Keratinocyte (primary cell): ENCODE measurements around the gene NCL. TPM values are rescaled to one million over a fixed set of nuclear protein-coding genes. Genes with fewer than 3 reads are reported as not detected.

Experiments used
- DNase-seq: peaks from one replicate; pipeline ENCODE4 v3.0.0-alpha.2; 2011; ENCODE audit warnings: low read depth, missing footprints, low spot score
- FAIRE-seq: peaks from 2 replicates; lab custom pipeline; 2011; peaks lifted over from hg19 to GRCh38; lab: Jason Lieb, UNC
- H2AFZ ChIP-seq: 2 replicates; pipeline ENCODE4 v1.6.0; 2012; ENCODE audit warnings: low read length, control low read depth, inconsistent platforms; ENCODE audit not compliant: control insufficient read depth
- H3K27ac ChIP-seq: 2 replicates; pipeline ENCODE4 v1.5.1; 2011; ENCODE audit warnings: low read length; ENCODE audit not compliant: control insufficient read depth, insufficient read depth
- H3K27me3 ChIP-seq: 3 replicates; pipeline ENCODE4 v1.6.0; 2011; ENCODE audit warnings: low read length; ENCODE audit not compliant: control insufficient read depth, insufficient read depth; ENCODE audit errors: extremely low read depth
- H3K36me3 ChIP-seq, 2 experiments: 2 replicates in 1 of 2; 3 replicates in 1 of 2; pipeline ENCODE4 v1.5.1; 2011; ENCODE audit warnings: low read length in 2 of 2, mild to moderate bottlenecking in 1 of 2; ENCODE audit not compliant: control insufficient read depth in 2 of 2, insufficient read depth in 2 of 2; ENCODE audit errors: extremely low read depth in 1 of 2
- H3K4me1 ChIP-seq: 3 replicates; pipeline ENCODE4 v1.5.1; 2011; ENCODE audit warnings: low read length; ENCODE audit not compliant: control insufficient read depth, insufficient read depth; ENCODE audit errors: extremely low read depth
- H3K4me2 ChIP-seq: 3 replicates; pipeline ENCODE4 v1.6.0; 2011; ENCODE audit warnings: low read depth, low read length; ENCODE audit not compliant: control insufficient read depth, insufficient read depth; ENCODE audit errors: extremely low read depth
- H3K4me3 ChIP-seq, 3 experiments: fragments of 200-600 bp in 1 of 3; sonication (generic) in 1 of 3; 2 replicates in 2 of 3; 3 replicates in 1 of 3; pipeline ENCODE4 v1.5.1; 2011 to 2016; ENCODE audit warnings: low read length in 3 of 3, mild to moderate bottlenecking in 3 of 3, control low read depth in 2 of 3, inconsistent platforms in 1 of 3, low read depth in 1 of 3, mixed read lengths in 1 of 3, mixed run types in 1 of 3, moderate library complexity in 1 of 3; ENCODE audit not compliant: control insufficient read depth in 2 of 3, insufficient read depth in 2 of 3; ENCODE audit errors: extremely low read depth in 1 of 3
- H3K79me2 ChIP-seq: 2 replicates; pipeline ENCODE4 v1.6.0; 2012; ENCODE audit warnings: low read length; ENCODE audit not compliant: control insufficient read depth, insufficient read depth
- H3K9ac ChIP-seq: 3 replicates; pipeline ENCODE4 v1.6.0; 2011; ENCODE audit warnings: low read length; ENCODE audit not compliant: control insufficient read depth, insufficient read depth; ENCODE audit errors: extremely low read depth
- H3K9me1 ChIP-seq: 3 replicates; pipeline ENCODE4 v1.6.0; 2011; ENCODE audit warnings: low read length; ENCODE audit not compliant: control insufficient read depth, insufficient read depth; ENCODE audit errors: extremely low read depth
- H3K9me3 ChIP-seq: 2 replicates; pipeline ENCODE4 v1.5.1; 2012; ENCODE audit warnings: low read depth, low read length; ENCODE audit not compliant: control insufficient read depth
- H4K20me1 ChIP-seq: 3 replicates; pipeline ENCODE4 v1.6.0; 2011; ENCODE audit warnings: low read length; ENCODE audit not compliant: control insufficient read depth, insufficient read depth; ENCODE audit errors: extremely low read depth
- EZH2 ChIP-seq: IDR thresholded peaks from one replicate; pipeline ENCODE4 v1.6.1; 2012; ENCODE audit warnings: inconsistent platforms, mild to moderate bottlenecking, low read length, moderate library complexity
- dilution Hi-C: fragments of 300-500 bp; cut with MboI; formaldehyde crosslinking; loops from one replicate; pipeline ENCODE4 v1.7.0; 2020; ENCODE audit warnings: low sequenced_read_pairs; ENCODE audit not compliant: extremely low pct_ligation_motif_present
- polyA plus RNA-seq, 5 experiments: library from polyadenylated mRNA; depleted of rRNA in 3 of 5; stranded (reverse) in 3 of 5; stranded (forward) in 1 of 5; unstranded in 1 of 5; fragments of >200 nt; gene quantifications; 1 replicate in 1 of 5; 2 replicates in 3 of 5; 3 replicates in 1 of 5; pipeline versions ENCODE4 v1.2.1 to v1.2.3, GENCODE V29; 2011 to 2012; ENCODE audit warnings: missing spikeins in 2 of 5, low read depth in 1 of 5, low replicate concordance in 1 of 5
- TF ChIP-seq, protein P1 (sequence below), 3 experiments: IDR thresholded peaks in 1 of 3; conservative IDR thresholded peaks in 1 of 3; optimal IDR thresholded peaks in 1 of 3; 2 replicates in 2 of 3; 3 replicates in 1 of 3; pipeline versions ENCODE3 to v1.5.1; 2011; ENCODE audit warnings: low read length in 3 of 3, mild to moderate bottlenecking in 3 of 3, moderate library complexity in 2 of 3, control low read depth in 1 of 3, inconsistent platforms in 1 of 3; ENCODE audit not compliant: insufficient read depth in 2 of 3; ENCODE audit errors: extremely low read depth in 1 of 3

NCL gene
- polyA plus RNA-seq, 1 donor (not counting 4 experiments of a cell fraction or from before 2014, with no cell fraction given), result 247 TPM

DNA sequence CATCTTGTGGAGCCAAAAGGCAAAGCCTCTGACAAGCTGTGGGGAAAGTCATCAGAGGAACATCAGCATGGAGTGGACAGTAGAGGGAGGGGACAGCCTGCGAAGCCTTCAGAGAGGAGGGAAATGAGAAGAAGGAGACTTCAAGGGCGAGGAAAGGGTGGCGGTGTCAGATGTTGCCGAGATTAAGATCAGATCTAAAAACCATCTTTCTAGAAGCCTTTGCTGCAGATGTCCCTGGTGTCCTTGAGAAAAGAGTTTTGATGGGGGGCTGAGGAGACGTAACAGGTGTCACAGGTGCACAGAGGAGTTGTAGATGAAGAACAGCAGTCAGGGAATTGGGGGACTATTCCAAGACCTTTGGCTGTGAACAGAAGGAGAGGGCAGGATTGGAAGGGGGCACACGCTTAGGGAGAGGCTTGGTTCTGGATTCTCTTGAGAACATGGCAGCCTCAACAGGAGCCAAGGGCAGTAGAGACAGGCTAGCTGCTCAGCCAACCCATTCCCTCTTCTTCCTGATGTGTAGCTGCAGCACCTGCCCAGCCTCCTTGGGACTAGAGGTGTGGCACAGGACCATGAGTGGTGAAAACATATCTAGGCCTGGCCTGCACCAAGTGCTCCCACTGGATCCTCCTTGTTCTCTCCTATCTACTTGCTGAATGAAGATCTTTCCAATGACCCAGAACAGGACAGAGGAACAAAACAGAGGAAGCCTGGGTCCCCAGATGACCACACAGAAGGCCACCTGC is 22.7 kb upstream of the NCL start:
- Histone ChIP-seq H3K79me2 (no peaks in the 10 kb centered on the region), H3K4me1 (no peaks in the 10 kb centered on the region), H3K27me3 (no peaks in the 10 kb centered on the region), H3K27ac (no peak overlapping the region), H3K9me1 (no peaks in the 10 kb centered on the region), H3K9ac (no peak overlapping the region), H4K20me1 (no peaks in the 10 kb centered on the region), H3K4me3 (no peak overlapping the region), H3K9me3 (no peaks in the 10 kb centered on the region), H3K4me2 (no peak overlapping the region), H2AFZ (no peak overlapping the region), H3K36me3 (no peaks in the 10 kb centered on the region)
- TF ChIP-seq, protein P1, sequence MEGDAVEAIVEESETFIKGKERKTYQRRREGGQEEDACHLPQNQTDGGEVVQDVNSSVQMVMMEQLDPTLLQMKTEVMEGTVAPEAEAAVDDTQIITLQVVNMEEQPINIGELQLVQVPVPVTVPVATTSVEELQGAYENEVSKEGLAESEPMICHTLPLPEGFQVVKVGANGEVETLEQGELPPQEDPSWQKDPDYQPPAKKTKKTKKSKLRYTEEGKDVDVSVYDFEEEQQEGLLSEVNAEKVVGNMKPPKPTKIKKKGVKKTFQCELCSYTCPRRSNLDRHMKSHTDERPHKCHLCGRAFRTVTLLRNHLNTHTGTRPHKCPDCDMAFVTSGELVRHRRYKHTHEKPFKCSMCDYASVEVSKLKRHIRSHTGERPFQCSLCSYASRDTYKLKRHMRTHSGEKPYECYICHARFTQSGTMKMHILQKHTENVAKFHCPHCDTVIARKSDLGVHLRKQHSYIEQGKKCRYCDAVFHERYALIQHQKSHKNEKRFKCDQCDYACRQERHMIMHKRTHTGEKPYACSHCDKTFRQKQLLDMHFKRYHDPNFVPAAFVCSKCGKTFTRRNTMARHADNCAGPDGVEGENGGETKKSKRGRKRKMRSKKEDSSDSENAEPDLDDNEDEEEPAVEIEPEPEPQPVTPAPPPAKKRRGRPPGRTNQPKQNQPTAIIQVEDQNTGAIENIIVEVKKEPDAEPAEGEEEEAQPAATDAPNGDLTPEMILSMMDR (optimal IDR thresholded peaks at IDR 0.05 in 1 of 3, IDR thresholded peaks at IDR 0.05 in 1 of 3, conservative IDR thresholded peaks at IDR 0.05 in 1 of 3; ENCODE audit: extremely low read depth in 1 of 3, insufficient read depth in 2 of 3, low read length in 3 of 3), result no peak
- TF ChIP-seq EZH2, result no peak
- FAIRE-seq, result no peak
- DNase-seq, result no peak
- dilution Hi-C loops, result no loop called here

DNA sequence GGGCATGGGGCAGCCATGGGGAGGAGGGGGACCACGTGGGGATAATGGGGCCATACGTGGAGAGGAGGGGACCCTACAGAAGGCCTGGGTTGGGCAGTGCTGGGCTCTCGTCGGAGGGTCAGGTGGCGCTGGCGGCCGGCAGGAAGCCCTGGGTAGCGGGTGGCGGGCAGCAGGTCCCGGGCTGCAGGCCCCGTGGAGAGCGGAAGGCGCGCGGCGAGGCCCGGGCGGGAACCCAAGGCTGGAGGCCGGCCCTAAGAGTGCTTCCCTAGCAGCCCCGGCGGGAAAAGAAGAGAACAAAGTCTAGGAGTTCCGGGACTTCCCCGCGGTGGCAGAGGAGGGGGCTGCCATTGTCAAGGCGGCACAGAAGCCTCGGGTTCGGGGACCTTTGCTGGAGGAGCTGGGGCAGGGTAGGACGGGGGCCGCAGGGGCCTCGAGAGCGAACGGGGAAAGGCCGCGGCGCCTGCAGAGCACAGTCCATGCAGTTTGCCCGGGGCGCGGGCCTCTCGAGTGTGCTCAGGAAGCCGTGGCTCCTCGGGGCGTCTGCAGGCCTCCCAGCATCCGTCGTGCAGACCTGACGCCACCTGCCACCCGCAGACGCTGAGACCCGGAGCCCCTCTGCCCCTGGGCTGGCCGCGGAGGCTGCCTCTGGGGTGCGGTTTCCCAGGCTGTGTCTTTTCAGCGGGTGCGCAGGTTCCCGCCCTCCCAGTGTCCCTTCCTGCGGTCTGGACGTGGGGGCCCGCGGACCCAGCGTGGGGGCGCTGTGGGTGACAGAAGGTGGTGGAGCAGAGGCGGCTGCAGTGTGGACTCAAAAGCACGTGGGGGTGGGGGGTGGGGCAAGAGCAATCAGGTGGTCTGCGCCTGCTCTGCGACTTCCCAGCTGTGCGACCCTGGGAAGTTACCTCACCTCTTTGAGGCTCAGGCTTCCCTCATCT is 19.4 kb upstream of the NCL start:
- DNase-seq, result no peak
- no peaks in the 10 kb centered on the region for H3K4me1 ChIP-seq
- H3K4me3 ChIP-seq, result peak overlapping the region; percentile 36 to 53 (median 36)
- dilution Hi-C loops, result no loop called here
- peak overlapping the region; percentile 74 for H3K9ac ChIP-seq
- H4K20me1 ChIP-seq, result no peaks in the 10 kb centered on the region
- H3K27ac ChIP-seq, result peak overlapping the region; percentile 45
- TF ChIP-seq EZH2, result no peak
- TF ChIP-seq, protein P1 (optimal IDR thresholded peaks at IDR 0.05 in 1 of 3, IDR thresholded peaks at IDR 0.05 in 1 of 3, conservative IDR thresholded peaks at IDR 0.05 in 1 of 3; ENCODE audit: extremely low read depth in 1 of 3, insufficient read depth in 2 of 3, low read length in 3 of 3), result no peak
- peak overlapping the region; percentile 83 for H2AFZ ChIP-seq
- H3K79me2 ChIP-seq, result no peaks in the 10 kb centered on the region
- no peaks in the 10 kb centered on the region for H3K9me1 ChIP-seq
- no peaks in the 10 kb centered on the region for H3K27me3 ChIP-seq
- H3K4me2 ChIP-seq, result peak overlapping the region; percentile 69
- no peaks in the 10 kb centered on the region for H3K9me3 ChIP-seq
- no peak for FAIRE-seq
- H3K36me3 ChIP-seq, result no peaks in the 10 kb centered on the region
